DOHH2 (cell line): ENCODE results near the gene NAP1L4.

Experiments used
- H3F3A ChIP-seq: fragments of 200-600 bp; sonication (generic), shearing (Covaris generic); 2 replicates; pipeline ENCODE4 v1.6.0; 2016; ENCODE audit warnings: antibody characterized with exemption, mild to moderate bottlenecking; ENCODE audit not compliant: control insufficient read depth, insufficient read depth
- H3K27ac ChIP-seq: fragments of 200-600 bp; sonication (generic); 2 replicates; pipeline ENCODE4 v1.5.1; 2014; ENCODE audit warnings: low read depth, mild to moderate bottlenecking, low read length, moderate library complexity
- H3K27me3 ChIP-seq: fragments of 200-600 bp; sonication (generic); 2 replicates; pipeline ENCODE4 v1.6.1; 2014; ENCODE audit warnings: mild to moderate bottlenecking, low read length, mixed read lengths; ENCODE audit not compliant: control insufficient read depth
- H3K36me3 ChIP-seq: fragments of 200-600 bp; sonication (generic); 2 replicates; pipeline ENCODE4 v1.6.1; 2014; ENCODE audit warnings: mild to moderate bottlenecking, low read length, moderate library complexity, mixed read lengths; ENCODE audit not compliant: control insufficient read depth
- H3K4me1 ChIP-seq: fragments of 200-600 bp; sonication (generic); 2 replicates; pipeline ENCODE4 v1.6.1; 2014; ENCODE audit warnings: mild to moderate bottlenecking, low read length, mixed read lengths; ENCODE audit not compliant: control insufficient read depth
- H3K4me2 ChIP-seq: fragments of 200-600 bp; sonication (generic); 2 replicates; pipeline ENCODE4 v1.6.0; 2014; ENCODE audit warnings: mild to moderate bottlenecking, low read length, moderate library complexity
- H3K4me3 ChIP-seq: fragments of 200-600 bp; sonication (generic); 2 replicates; pipeline ENCODE4 v1.5.1; 2014; ENCODE audit warnings: mild to moderate bottlenecking, low read length, mixed read lengths
- H3K79me2 ChIP-seq: fragments of 200-600 bp; sonication (generic); 2 replicates; pipeline ENCODE4 v1.6.1; 2014; ENCODE audit warnings: mild to moderate bottlenecking, low read length, mixed read lengths; ENCODE audit not compliant: control insufficient read depth
- H3K9me2 ChIP-seq: fragments of 200-600 bp; sonication (generic); replicated peaks from 2 replicates; pipeline ENCODE4 v1.6.1; 2014; ENCODE audit warnings: mild to moderate bottlenecking, low read length, mixed read lengths; ENCODE audit not compliant: control insufficient read depth
- H3K9me3 ChIP-seq: fragments of 200-600 bp; sonication (generic); 2 replicates; pipeline ENCODE4 v1.6.1; 2014; ENCODE audit warnings: antibody characterized with exemption, low read length, mixed read lengths; ENCODE audit not compliant: control insufficient read depth, insufficient read depth
- H4K20me1 ChIP-seq: fragments of 200-600 bp; sonication (generic); 2 replicates; pipeline ENCODE4 v1.6.0; 2014; ENCODE audit warnings: low read depth, mild to moderate bottlenecking, antibody characterized with exemption, low read length, moderate library complexity; ENCODE audit not compliant: control insufficient read depth, insufficient read depth
- EZH2phosphoT487 ChIP-seq: fragments of 200-600 bp; sonication (generic); IDR thresholded peaks from 2 replicates; pipeline ENCODE4 v1.6.1; 2017; ENCODE audit warnings: borderline replicate concordance, mild to moderate bottlenecking, antibody characterized with exemption, low read length, moderate library complexity, mixed read lengths
- TF ChIP-seq, protein P1 (sequence below): fragments of 200-600 bp; sonication (generic); IDR thresholded peaks from one replicate; pipeline ENCODE4 v1.5.1; 2014; ENCODE audit warnings: antibody characterized with exemption, mild to moderate bottlenecking, low read depth, low read length; ENCODE audit not compliant: poor library complexity, severe bottlenecking

Gene NAP1L4

GRCh38 chr11:3002351-3002861 lies 10.3 kb upstream of the NAP1L4 start:
- Histone ChIP-seq H3K9me3 (no peaks in the 10 kb centered on the region), H3K9me2 (no peaks in the 10 kb centered on the region), H3K4me1 (no peaks in the 10 kb centered on the region), H3K27me3 (no peaks in the 10 kb centered on the region), H3K4me2 (no peak overlapping the region), H3K27ac (no peak overlapping the region), H4K20me1 (no peaks in the 10 kb centered on the region), H3K36me3 (peaks cover 39% of the 10 kb centered on the region), H3F3A (no peaks in the 10 kb centered on the region), H3K4me3 (no peak overlapping the region), H3K79me2 (no peaks in the 10 kb centered on the region)
- no peak for TF ChIP-seq EZH2phosphoT487
- TF ChIP-seq, protein P1, sequence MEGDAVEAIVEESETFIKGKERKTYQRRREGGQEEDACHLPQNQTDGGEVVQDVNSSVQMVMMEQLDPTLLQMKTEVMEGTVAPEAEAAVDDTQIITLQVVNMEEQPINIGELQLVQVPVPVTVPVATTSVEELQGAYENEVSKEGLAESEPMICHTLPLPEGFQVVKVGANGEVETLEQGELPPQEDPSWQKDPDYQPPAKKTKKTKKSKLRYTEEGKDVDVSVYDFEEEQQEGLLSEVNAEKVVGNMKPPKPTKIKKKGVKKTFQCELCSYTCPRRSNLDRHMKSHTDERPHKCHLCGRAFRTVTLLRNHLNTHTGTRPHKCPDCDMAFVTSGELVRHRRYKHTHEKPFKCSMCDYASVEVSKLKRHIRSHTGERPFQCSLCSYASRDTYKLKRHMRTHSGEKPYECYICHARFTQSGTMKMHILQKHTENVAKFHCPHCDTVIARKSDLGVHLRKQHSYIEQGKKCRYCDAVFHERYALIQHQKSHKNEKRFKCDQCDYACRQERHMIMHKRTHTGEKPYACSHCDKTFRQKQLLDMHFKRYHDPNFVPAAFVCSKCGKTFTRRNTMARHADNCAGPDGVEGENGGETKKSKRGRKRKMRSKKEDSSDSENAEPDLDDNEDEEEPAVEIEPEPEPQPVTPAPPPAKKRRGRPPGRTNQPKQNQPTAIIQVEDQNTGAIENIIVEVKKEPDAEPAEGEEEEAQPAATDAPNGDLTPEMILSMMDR = no peak

DNA sequence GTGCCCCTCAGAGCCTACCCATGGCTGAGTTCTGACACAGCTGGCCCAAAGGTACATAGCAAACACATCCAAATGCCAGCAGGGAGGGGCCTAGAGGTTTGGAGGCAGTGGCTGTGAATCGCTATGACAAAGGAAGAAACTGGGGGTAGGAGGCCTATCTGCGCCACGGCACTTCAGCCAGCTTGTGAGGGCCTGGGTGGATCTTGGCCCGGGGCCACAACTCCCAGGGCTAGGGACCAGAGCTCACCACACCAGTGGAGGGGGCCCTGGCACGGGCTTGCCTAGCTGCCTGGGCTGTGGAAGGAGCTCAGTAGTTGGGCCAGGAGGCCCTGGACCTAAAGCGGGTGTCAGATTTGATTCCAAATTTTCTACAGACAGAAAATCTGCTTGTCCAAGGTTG lies 9.4 kb upstream of the NAP1L4 start:
- H3K27ac ChIP-seq = no peak overlapping the region
- H3K27me3 ChIP-seq = no peaks in the 10 kb centered on the region
- TF ChIP-seq, protein P1 = no peak
- TF ChIP-seq EZH2phosphoT487 = no peak
- H4K20me1 ChIP-seq = no peaks in the 10 kb centered on the region
- H3K9me3 ChIP-seq = no peaks in the 10 kb centered on the region
- no peak overlapping the region for H3K4me2 ChIP-seq
- H3F3A ChIP-seq = no peaks in the 10 kb centered on the region
- H3K36me3 ChIP-seq = peaks cover 37% of the 10 kb centered on the region
- H3K4me1 ChIP-seq = no peaks in the 10 kb centered on the region
- H3K4me3 ChIP-seq = no peak overlapping the region
- H3K79me2 ChIP-seq = no peaks in the 10 kb centered on the region
- no peaks in the 10 kb centered on the region for H3K9me2 ChIP-seq

DNA sequence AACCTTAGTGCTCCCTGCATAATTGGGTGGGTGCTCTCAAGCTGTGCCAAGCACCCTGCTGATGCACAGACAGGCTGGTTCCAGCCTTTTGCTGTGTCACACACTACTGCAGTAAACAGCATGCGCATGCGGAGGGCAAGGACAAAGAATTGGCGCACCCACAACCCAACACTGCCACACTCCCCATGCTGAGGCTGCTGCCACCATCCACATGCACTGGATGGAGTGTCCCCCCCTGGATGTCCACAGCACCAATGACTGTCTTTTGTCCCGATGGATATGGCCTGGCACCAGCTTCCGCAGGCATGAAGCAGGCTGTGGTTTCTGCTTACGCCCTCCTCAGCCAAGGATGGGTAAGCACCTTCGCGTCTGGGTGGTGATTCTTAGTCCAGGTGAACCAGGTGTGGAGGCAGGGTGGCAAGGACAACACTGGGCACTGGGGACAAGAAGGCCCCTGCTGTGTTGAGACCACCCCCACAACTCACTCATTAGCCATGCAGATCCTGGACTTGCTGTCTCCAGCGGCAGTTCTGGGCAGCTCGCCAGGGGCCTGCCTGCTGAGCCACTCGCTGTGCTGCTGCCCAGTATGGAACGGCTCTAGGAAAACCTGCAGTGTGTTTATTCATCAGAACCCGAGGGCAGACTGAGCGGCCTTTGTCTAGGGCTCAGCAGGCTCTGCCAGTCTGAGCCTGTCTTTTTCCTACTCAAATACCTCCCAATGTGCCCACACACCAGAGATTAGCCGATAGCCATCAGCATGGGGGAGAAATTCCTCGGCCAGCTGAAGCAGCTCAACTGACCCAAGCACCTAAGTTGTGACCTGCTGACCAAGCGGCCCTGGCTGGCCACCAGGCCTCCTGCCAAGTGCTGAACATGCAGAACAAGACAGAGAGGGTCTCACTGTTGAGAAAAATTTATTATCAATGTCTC lies 8.2 kb upstream of the NAP1L4 start:
- TF ChIP-seq, protein P1 = no peak
- no peak for TF ChIP-seq EZH2phosphoT487
- H3K9me3 ChIP-seq = no peaks in the 10 kb centered on the region
- H3K4me1 ChIP-seq = no peaks in the 10 kb centered on the region
- H3K9me2 ChIP-seq = no peaks in the 10 kb centered on the region
- H3K4me3 ChIP-seq = no peak overlapping the region
- H3K36me3 ChIP-seq = peaks cover 35% of the 10 kb centered on the region
- no peak overlapping the region for H3K27ac ChIP-seq
- no peaks in the 10 kb centered on the region for H3K79me2 ChIP-seq
- H3F3A ChIP-seq = no peaks in the 10 kb centered on the region
- no peak overlapping the region for H3K4me2 ChIP-seq
- H4K20me1 ChIP-seq = no peaks in the 10 kb centered on the region
- H3K27me3 ChIP-seq = no peaks in the 10 kb centered on the region
